Measurements from ENCODE around the gene ATF6.
"Not testable (repeated sequence)": the region's sequence is repeated elsewhere in the genome, so short reads cannot be mapped to it uniquely, and the experiment has no call there.

The ATF6 gene

DNA sequence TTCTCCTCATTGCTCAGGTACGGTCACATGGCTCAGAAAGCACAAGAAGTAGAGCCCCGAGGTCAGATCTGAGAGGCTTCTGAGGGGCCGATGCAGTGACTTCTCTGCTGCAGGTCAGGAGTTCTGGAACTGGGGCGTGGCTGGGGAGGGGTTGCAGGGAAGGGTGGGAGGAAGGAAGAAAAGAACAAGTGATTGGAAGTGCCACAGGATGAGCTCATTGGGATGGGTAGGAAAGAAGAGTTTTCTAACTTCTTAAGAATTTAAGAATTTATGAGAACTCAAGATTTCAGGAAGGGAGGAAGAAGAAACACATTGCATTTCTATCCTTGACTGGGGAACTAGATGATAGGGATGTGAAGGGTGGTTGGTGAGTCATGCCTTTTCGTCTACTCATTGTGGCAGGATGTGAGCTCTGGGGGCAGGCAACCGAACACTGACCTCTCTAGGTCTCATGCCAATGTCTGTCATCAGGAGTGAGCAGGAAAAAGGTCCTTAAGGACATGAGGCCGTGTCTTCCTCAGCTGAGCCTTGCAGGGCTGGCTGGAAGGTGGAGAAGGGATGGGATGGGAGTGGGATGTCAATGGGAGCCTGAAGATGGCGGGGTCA, 44.3 kb upstream of the ATF6 start:
- TF ChIP-seq, protein P1, sequence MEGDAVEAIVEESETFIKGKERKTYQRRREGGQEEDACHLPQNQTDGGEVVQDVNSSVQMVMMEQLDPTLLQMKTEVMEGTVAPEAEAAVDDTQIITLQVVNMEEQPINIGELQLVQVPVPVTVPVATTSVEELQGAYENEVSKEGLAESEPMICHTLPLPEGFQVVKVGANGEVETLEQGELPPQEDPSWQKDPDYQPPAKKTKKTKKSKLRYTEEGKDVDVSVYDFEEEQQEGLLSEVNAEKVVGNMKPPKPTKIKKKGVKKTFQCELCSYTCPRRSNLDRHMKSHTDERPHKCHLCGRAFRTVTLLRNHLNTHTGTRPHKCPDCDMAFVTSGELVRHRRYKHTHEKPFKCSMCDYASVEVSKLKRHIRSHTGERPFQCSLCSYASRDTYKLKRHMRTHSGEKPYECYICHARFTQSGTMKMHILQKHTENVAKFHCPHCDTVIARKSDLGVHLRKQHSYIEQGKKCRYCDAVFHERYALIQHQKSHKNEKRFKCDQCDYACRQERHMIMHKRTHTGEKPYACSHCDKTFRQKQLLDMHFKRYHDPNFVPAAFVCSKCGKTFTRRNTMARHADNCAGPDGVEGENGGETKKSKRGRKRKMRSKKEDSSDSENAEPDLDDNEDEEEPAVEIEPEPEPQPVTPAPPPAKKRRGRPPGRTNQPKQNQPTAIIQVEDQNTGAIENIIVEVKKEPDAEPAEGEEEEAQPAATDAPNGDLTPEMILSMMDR (IDR thresholded peaks at IDR 0.05; ENCODE audit: control insufficient read depth, extremely low read depth, insufficient read depth) = no peak
- DNase-seq (ENCODE audit: low read depth) = no peak
- H3K4me3 ChIP-seq (ENCODE audit: low read depth, low read length) = no peak overlapping the region

DNA sequence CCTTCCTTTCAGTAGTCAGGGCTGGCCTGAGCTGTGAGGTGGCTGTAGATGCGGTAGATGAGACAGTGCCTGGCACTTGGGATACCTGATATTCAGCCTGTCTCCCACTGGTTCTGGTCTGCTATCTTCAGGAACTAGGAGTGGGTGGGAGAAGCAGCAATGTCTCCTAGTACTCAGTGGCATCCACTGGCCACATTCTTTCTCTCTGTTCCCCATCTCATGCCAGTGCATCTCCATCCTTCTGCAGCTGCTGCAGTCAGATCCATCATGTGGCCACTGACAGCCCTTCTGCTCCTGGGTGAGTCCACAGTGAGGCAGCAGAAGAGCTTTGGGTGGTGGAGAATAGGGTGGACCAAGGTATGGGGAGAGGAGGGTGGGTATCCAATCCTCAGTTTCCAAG, 43.7 kb upstream of the ATF6 start:
- no peak for DNase-seq (ENCODE audit: low read depth)
- TF ChIP-seq, protein P1 (IDR thresholded peaks at IDR 0.05; ENCODE audit: control insufficient read depth, extremely low read depth, insufficient read depth) = no peak
- H3K4me3 ChIP-seq (ENCODE audit: low read depth, low read length) = no peak overlapping the region

DNA sequence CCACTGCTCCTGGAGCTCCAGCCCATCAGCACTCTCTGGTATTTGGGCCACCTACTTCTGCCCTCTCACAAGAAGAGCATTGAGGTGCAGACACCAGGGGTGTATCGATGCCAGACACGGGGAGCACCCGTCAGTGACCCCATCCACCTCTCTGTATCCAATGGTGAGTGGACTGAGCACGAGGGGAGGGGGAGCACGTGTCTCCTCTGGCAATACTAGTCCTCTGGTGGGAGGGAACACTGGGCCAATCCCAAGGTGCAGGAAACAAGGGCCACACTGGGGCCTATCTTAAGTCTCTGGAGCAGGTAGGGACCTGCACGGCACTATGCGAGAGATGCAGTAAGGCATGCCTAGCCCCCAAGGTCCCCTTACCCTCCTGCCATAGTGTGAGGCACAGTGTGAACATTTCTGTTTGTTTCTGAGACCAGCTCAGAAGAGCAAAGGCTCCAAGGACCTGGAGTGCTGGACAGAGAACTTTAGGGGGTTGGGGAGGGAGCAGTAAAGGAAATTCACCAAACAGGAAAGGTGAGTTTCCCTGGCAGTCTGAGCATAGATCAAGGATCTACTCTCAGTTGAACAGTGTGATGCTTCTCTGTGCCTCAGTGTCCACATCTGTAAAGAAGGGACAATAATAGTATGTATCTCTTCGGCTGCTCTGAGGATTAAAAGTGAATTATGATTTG, 42.5 kb upstream of the ATF6 start:
- TF ChIP-seq, protein P1 (IDR thresholded peaks at IDR 0.05; ENCODE audit: control insufficient read depth, extremely low read depth, insufficient read depth) = no peak

DNA sequence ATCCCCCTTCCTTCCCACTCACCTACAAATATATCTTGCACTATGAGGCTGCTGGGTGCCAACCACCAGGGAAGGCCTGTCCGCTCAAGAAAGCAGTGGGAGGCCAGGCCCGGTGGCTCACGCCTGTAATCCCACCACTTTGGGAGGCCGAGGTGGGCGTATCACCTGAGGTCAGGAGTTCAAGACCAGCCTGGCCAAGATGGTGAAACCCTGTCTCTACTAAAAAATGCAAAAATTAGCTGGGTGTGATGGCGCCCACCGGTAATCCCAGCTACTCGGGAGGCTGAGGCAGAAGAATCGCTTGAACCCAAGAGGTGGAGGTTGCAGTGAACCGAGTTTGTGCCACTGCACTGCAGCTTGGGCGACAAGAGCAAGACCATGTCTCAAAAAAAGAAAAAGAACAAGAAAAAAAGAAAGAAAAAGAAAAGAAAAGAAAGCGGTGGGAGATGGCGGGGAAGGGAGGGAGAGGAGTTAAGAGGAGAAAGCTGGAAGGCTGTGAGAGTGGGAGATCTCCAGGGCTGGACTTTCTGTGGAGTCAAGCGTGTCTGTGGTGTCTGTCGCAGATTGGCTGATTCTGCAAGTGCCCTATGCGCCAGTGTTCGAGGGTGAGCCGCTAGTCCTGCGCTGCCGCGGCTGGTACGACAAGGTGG, 40.7 kb upstream of the ATF6 start:
- not testable (repeated sequence) for H3K4me3 ChIP-seq (ENCODE audit: low read depth, low read length)

More for the DNA sequence above, 42.5 kb upstream of the ATF6 start:
- DNase-seq (ENCODE audit: low read depth) = peak; percentile 83
- H3K4me3 ChIP-seq (ENCODE audit: low read depth, low read length) = no peak overlapping the region

DNA sequence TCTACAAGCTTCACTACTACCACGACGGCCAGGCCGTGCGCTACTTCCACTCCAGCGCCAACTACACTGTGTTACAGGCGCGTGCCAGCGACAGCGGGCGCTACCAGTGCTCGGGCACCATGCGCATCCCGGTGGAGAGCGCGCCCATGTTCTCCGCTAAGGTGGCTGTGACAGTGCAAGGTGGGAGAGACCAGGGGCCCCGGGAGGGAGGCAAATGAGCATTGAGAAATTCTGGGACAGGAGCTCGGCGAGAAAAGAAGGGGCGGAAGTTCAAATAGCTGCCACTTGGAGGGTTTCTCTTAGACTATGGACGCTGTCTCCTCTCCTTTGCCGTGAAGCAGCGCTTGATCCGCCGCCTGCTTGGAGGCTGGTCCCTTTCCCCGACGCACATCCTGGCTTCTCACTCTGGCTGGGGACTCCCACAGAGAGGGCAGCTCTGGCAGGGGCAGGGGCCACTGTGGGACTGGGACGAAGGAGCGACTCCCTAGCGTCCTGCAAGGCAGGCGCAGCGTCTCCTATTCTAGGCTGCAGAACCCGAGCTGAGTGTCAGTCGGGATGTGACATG, 40.1 kb upstream of the ATF6 start:
- TF ChIP-seq, protein P1 (IDR thresholded peaks at IDR 0.05; ENCODE audit: control insufficient read depth, extremely low read depth, insufficient read depth) = no peak
- peak overlapping the region; percentile 64 for H3K4me3 ChIP-seq (ENCODE audit: low read depth, low read length)
- DNase-seq (ENCODE audit: low read depth) = no peak

More for the DNA sequence above, 40.7 kb upstream of the ATF6 start:
- DNase-seq (ENCODE audit: low read depth) = not testable (repeated sequence)

DNA sequence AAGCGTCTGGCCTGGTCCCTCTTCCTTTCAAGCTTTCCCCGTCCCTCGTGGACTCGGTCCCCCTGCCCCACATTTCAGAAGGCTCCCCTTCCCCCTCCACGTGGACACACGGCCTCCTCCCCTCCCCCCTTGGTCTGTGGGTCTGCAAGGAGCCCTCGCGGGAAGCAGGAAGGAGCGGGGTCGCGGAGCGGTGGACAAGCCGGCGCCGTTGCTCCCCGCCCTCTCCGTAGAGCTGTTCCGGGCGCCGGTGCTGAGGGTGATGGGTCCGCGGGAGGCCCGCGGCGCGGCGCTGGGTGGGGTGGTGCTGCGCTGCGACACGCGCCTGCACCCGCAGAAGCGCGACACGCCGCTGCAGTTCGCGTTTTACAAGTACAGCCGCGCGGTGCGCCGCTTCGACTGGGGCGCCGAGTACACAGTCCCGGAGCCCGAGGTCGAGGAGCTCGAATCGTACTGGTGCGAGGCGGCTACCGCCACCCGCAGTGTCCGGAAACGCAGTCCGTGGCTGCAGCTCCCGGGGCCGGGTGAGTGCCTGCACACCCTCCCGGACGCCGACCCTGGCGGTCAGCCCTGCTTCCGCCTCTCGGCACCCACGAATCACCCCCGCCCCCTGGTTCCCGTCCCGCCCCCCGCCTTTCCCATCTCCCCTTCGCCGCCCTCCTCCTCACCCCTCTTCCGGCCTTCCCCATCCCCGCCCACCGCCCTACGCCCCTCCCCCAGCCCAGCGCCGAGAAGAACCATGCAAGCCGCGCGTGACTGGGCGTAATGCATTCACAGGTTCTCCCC, 39.5 kb upstream of the ATF6 start:
- TF ChIP-seq, protein P1 (IDR thresholded peaks at IDR 0.05; ENCODE audit: control insufficient read depth, extremely low read depth, insufficient read depth) = no peak
- no peak for DNase-seq (ENCODE audit: low read depth)

More for the DNA sequence above, 39.5 kb upstream of the ATF6 start:
- H3K4me3 ChIP-seq (ENCODE audit: low read depth, low read length) = peak overlapping the region; percentile 64
